Measurements from ENCODE around the gene ENKD1. TPM values are rescaled to one million over a fixed set of nuclear protein-coding genes. Genes with fewer than 3 reads are reported as not detected.

The ENKD1 gene
- total and polyA plus RNA-seq, 12 donors = 3.0 to 113 (median 18.2) TPM

- Histone ChIP-seq H3K4me1 (replicated peaks in 1 of 2) (peaks cover 10 to 16% of the 10 kb centered on the region in 2 donors), H3K27ac (no peak overlapping the region), H3K27me3 (no peaks in the 10 kb centered on the region), H3K36me3 (replicated peaks in 1 of 2) (no peaks in the 10 kb centered on the region), H3K9me3 (replicated peaks in 1 of 3) (no peaks in the 10 kb centered on the region), H3K4me3 (no peak overlapping the region)
- intact Hi-C loops (cut with DNase I) = no loop called here
- no peak for DNase-seq
- TF ChIP-seq POLR2A (IDR thresholded peaks at IDR 0.05) = no peak
- TF ChIP-seq, protein P1, sequence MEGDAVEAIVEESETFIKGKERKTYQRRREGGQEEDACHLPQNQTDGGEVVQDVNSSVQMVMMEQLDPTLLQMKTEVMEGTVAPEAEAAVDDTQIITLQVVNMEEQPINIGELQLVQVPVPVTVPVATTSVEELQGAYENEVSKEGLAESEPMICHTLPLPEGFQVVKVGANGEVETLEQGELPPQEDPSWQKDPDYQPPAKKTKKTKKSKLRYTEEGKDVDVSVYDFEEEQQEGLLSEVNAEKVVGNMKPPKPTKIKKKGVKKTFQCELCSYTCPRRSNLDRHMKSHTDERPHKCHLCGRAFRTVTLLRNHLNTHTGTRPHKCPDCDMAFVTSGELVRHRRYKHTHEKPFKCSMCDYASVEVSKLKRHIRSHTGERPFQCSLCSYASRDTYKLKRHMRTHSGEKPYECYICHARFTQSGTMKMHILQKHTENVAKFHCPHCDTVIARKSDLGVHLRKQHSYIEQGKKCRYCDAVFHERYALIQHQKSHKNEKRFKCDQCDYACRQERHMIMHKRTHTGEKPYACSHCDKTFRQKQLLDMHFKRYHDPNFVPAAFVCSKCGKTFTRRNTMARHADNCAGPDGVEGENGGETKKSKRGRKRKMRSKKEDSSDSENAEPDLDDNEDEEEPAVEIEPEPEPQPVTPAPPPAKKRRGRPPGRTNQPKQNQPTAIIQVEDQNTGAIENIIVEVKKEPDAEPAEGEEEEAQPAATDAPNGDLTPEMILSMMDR (IDR thresholded peaks at IDR 0.05) = no peak
- 97 to 98% (median 98%) methylated on average over 5 of the region's 5 CpGs for WGBS, 4 donors
These were observed 41.2 kb upstream of the ENKD1 start for GRCh38 chr16:67707790-67708189.

GRCh38 chr16:67707210-67707609 is 40.7 kb upstream of the ENKD1 start:
- peaks cover 10 to 16% of the 10 kb centered on the region in 2 donors for H3K4me1 ChIP-seq (replicated peaks in 1 of 2)
- intact Hi-C loops (cut with DNase I) = no loop called here

DNA sequence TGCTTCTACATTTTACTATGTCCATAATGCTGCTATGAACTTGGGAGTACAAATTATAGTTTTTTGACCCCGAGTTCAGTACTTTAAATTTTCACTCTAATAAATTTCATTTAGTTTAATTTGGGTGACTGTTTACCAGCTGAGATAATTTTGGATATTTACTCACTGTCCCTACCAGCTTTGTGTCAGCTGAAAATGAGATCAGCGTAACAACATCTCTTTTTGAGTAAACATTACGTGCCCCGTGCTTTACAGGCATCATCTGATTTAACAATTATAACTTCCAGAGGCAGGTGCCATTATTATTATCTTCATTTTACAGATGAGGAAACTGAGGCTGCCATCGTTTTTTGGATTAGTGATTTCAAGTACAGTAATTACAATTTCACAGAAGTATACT is 37.6 kb upstream of the ENKD1 start:
- 90 to 94% (median 92%) methylated on average over 5 of the region's 5 CpGs for WGBS, 4 donors
- Histone ChIP-seq H3K9me3 (replicated peaks in 1 of 3) (no peaks in the 10 kb centered on the region), H3K36me3 (replicated peaks in 1 of 2) (no peaks in the 10 kb centered on the region), H3K4me3 (no peak overlapping the region), H3K27me3 (no peaks in the 10 kb centered on the region), H3K4me1 (replicated peaks in 1 of 2) (peaks cover 6 to 13% of the 10 kb centered on the region in 2 donors), H3K27ac (no peak overlapping the region)
- intact Hi-C loops (cut with DNase I) = no loop called here
- DNase-seq = no peak
- TF ChIP-seq, protein P1 (IDR thresholded peaks at IDR 0.05) = no peak
- no peak for TF ChIP-seq POLR2A (IDR thresholded peaks at IDR 0.05)

More at GRCh38 chr16:67707210-67707609, 40.7 kb upstream of the ENKD1 start:
- H3K36me3 ChIP-seq (replicated peaks in 1 of 2) = no peaks in the 10 kb centered on the region
- no peak overlapping the region for H3K27ac ChIP-seq
- H3K9me3 ChIP-seq (replicated peaks in 1 of 3) = no peaks in the 10 kb centered on the region
- no peaks in the 10 kb centered on the region for H3K27me3 ChIP-seq
- DNase-seq = no peak
- TF ChIP-seq POLR2A (IDR thresholded peaks at IDR 0.05) = no peak
- TF ChIP-seq, protein P1 (IDR thresholded peaks at IDR 0.05) = no peak
- WGBS, 4 donors = 93 to 98% (median 97%) methylated on average over 4 of the region's 4 CpGs
- H3K4me3 ChIP-seq = no peak overlapping the region

GRCh38 chr16:67703626-67704025 is 37.1 kb upstream of the ENKD1 start:
- H3K9me3 ChIP-seq (replicated peaks in 1 of 3) = no peaks in the 10 kb centered on the region
- DNase-seq = no peak
- peaks cover 3 to 8% of the 10 kb centered on the region in 2 donors for H3K4me1 ChIP-seq (replicated peaks in 1 of 2)
- H3K27me3 ChIP-seq = no peaks in the 10 kb centered on the region
- intact Hi-C loops (cut with DNase I) = no loop called here
- peak overlapping the region in 1 of 5 donors; percentile 2 for H3K27ac ChIP-seq
- no peak for TF ChIP-seq POLR2A (IDR thresholded peaks at IDR 0.05)
- TF ChIP-seq, protein P1 (IDR thresholded peaks at IDR 0.05) = no peak
- WGBS, 4 donors = 72 to 81% (median 78%) methylated on average over 2 of the region's 2 CpGs
- no peak overlapping the region for H3K4me3 ChIP-seq
- no peaks in the 10 kb centered on the region for H3K36me3 ChIP-seq (replicated peaks in 1 of 2)
